Fibroblast of pulmonary artery (primary cell): ENCODE results near the gene NDNF.

Experiments
- DNase-seq: peaks from one replicate; pipeline ENCODE4 v3.0.0-alpha.2; 2010; ENCODE audit warnings: low read depth
- H3K4me3 ChIP-seq: replicated peaks from 2 replicates; pipeline ENCODE4 v1.5.1; 2011; ENCODE audit warnings: low read depth, mild to moderate bottlenecking, control low read depth, low read length, moderate library complexity
- CTCF ChIP-seq: IDR thresholded peaks from 2 replicates; pipeline ENCODE4 v1.5.1; 2011; ENCODE audit warnings: mild to moderate bottlenecking, control low read depth, low read length, inconsistent platforms; ENCODE audit errors: missing control alignments

The NDNF gene

GRCh38 chr4:121093261-121093660 lies 20.9 kb upstream of the NDNF start:
- no peak overlapping the region for H3K4me3 ChIP-seq
- no peak for DNase-seq
- TF ChIP-seq CTCF: no peak

GRCh38 chr4:121091941-121092340 lies 19.6 kb upstream of the NDNF start:
- no peak overlapping the region for H3K4me3 ChIP-seq
- DNase-seq: no peak
- TF ChIP-seq CTCF: no peak

GRCh38 chr4:121088867-121089266 lies 16.5 kb upstream of the NDNF start:
- no peak for DNase-seq
- TF ChIP-seq CTCF: no peak

GRCh38 chr4:121079376-121079775 lies 7.0 kb upstream of the NDNF start:
- TF ChIP-seq CTCF: no peak
- H3K4me3 ChIP-seq: no peak overlapping the region
- no peak for DNase-seq

More at GRCh38 chr4:121088867-121089266, 16.5 kb upstream of the NDNF start:
- no peak overlapping the region for H3K4me3 ChIP-seq

GRCh38 chr4:121077496-121077895 lies 5.2 kb upstream of the NDNF start:
- no peak for DNase-seq
- no peak overlapping the region for H3K4me3 ChIP-seq

GRCh38 chr4:121076416-121076815 lies 4.1 kb upstream of the NDNF start:
- no peak for TF ChIP-seq CTCF
- DNase-seq: no peak
- no peak overlapping the region for H3K4me3 ChIP-seq

More at GRCh38 chr4:121077496-121077895, 5.2 kb upstream of the NDNF start:
- no peak for TF ChIP-seq CTCF

GRCh38 chr4:121073672-121074381 lies 1.5 kb upstream of the NDNF start:
- no peak overlapping the region for H3K4me3 ChIP-seq
- DNase-seq: no peak
- no peak for TF ChIP-seq CTCF
